HEK293 (cell line): ENCODE measurements around the gene PCSK1N.

Experiments
- BCL11B ChIP-seq: fragments of 450-650 bp; formaldehyde crosslinking; IDR thresholded peaks from 2 replicates; pipeline ENCODE4 v1.5.1; 2016; ENCODE audit warnings: low read depth, missing biosample characterization, missing genetic modification characterization
- EGR2 ChIP-seq: fragments of 450-650 bp; formaldehyde crosslinking; IDR thresholded peaks from 2 replicates; pipeline ENCODE4 v1.5.1; 2016; ENCODE audit warnings: low read depth, missing biosample characterization, missing genetic modification characterization
- IKZF3 ChIP-seq: fragments of 450-650 bp; IDR thresholded peaks from 2 replicates; pipeline ENCODE4 v1.5.0; 2018; ENCODE audit warnings: missing biosample characterization, mild to moderate bottlenecking, missing genetic modification characterization, moderate library complexity
- KLF8 ChIP-seq: fragments of 450-650 bp; formaldehyde crosslinking; IDR thresholded peaks from 2 replicates; pipeline ENCODE4 v1.5.1; 2016; ENCODE audit warnings: missing biosample characterization, missing genetic modification characterization
- PRDM10 ChIP-seq: fragments of 450-650 bp; formaldehyde crosslinking; IDR thresholded peaks from 2 replicates; pipeline ENCODE4 v1.5.1; 2016; ENCODE audit warnings: missing biosample characterization, missing genetic modification characterization
- SP2 ChIP-seq: fragments of 450-650 bp; formaldehyde crosslinking; IDR thresholded peaks from 2 replicates; pipeline ENCODE4 v1.5.1; 2016; ENCODE audit warnings: missing biosample characterization, missing genetic modification characterization
- SP3 ChIP-seq: fragments of 450-650 bp; formaldehyde crosslinking; IDR thresholded peaks from 2 replicates; pipeline ENCODE4 v1.5.1; 2016; ENCODE audit warnings: missing biosample characterization, missing genetic modification characterization
- ZBTB11 ChIP-seq: fragments of 450-650 bp; formaldehyde crosslinking; conservative IDR thresholded peaks from 2 replicates; pipeline ENCODE4 v1.5.1; 2016; ENCODE audit warnings: low read depth, missing biosample characterization, missing genetic modification characterization
- ZEB2 ChIP-seq: fragments of 450-650 bp; formaldehyde crosslinking; IDR thresholded peaks from 2 replicates; pipeline ENCODE4 v1.5.1; 2016; ENCODE audit warnings: missing biosample characterization, missing genetic modification characterization
- ZFHX2 ChIP-seq: fragments of 450-650 bp; formaldehyde crosslinking; conservative IDR thresholded peaks from 2 replicates; pipeline ENCODE4 v1.5.1; 2016; ENCODE audit warnings: missing biosample characterization, missing genetic modification characterization
- ZFP69B ChIP-seq: fragments of 450-650 bp; formaldehyde crosslinking; IDR thresholded peaks from 2 replicates; pipeline ENCODE4 v1.5.1; 2016; ENCODE audit warnings: missing biosample characterization, missing genetic modification characterization
- ZNF138 ChIP-seq: fragments of 450-650 bp; formaldehyde crosslinking; IDR thresholded peaks from 2 replicates; pipeline ENCODE4 v1.5.1; 2016; ENCODE audit warnings: missing biosample characterization, missing genetic modification characterization, borderline replicate concordance
- ZNF146 ChIP-seq: fragments of 450-650 bp; formaldehyde crosslinking; IDR thresholded peaks from 2 replicates; pipeline ENCODE4 v1.5.1; 2016; ENCODE audit warnings: missing biosample characterization, missing genetic modification characterization
- ZNF184 ChIP-seq: fragments of 450-650 bp; IDR thresholded peaks from 2 replicates; pipeline ENCODE4 v1.5.1; 2018; ENCODE audit warnings: missing biosample characterization, mild to moderate bottlenecking, missing genetic modification characterization
- ZNF24 ChIP-seq: fragments of 450-650 bp; formaldehyde crosslinking; IDR thresholded peaks from 2 replicates; pipeline ENCODE4 v1.5.1; 2016; ENCODE audit warnings: missing biosample characterization, missing genetic modification characterization
- ZNF366 ChIP-seq: fragments of 450-650 bp; formaldehyde crosslinking; conservative IDR thresholded peaks from 2 replicates; pipeline ENCODE4 v1.5.1; 2016; ENCODE audit warnings: missing biosample characterization, missing genetic modification characterization
- ZNF521 ChIP-seq: fragments of 450-650 bp; formaldehyde crosslinking; IDR thresholded peaks from 2 replicates; pipeline ENCODE4 v1.5.1; 2017; ENCODE audit warnings: missing biosample characterization, mild to moderate bottlenecking, missing genetic modification characterization
- ZNF629 ChIP-seq: fragments of 450-650 bp; formaldehyde crosslinking; IDR thresholded peaks from 2 replicates; pipeline ENCODE4 v1.5.1; 2017; ENCODE audit warnings: missing biosample characterization, missing genetic modification characterization
- ZXDB ChIP-seq: fragments of 450-650 bp; formaldehyde crosslinking; IDR thresholded peaks from 2 replicates; pipeline ENCODE4 v1.5.1; 2016; ENCODE audit warnings: missing biosample characterization, missing genetic modification characterization
- TF ChIP-seq, protein P1 (sequence below): fragments of 450-650 bp; formaldehyde crosslinking; IDR thresholded peaks from 2 replicates; pipeline ENCODE4 v1.5.1; 2016; ENCODE audit warnings: missing biosample characterization, missing genetic modification characterization
- TF ChIP-seq, protein P2 (sequence below): fragments of 450-650 bp; formaldehyde crosslinking; IDR thresholded peaks from 2 replicates; pipeline ENCODE4 v1.5.1; 2016; ENCODE audit warnings: missing biosample characterization, missing genetic modification characterization
- TF ChIP-seq, protein P3 (sequence below): fragments of 450-650 bp; formaldehyde crosslinking; IDR thresholded peaks from 2 replicates; pipeline ENCODE4 v1.5.1; 2017; ENCODE audit warnings: missing biosample characterization, missing genetic modification characterization
- TF ChIP-seq, protein P4 (sequence below): fragments of 450-650 bp; formaldehyde crosslinking; IDR thresholded peaks from 2 replicates; pipeline ENCODE4 v1.5.1; 2016; ENCODE audit warnings: missing biosample characterization, missing genetic modification characterization

Gene PCSK1N

DNA sequence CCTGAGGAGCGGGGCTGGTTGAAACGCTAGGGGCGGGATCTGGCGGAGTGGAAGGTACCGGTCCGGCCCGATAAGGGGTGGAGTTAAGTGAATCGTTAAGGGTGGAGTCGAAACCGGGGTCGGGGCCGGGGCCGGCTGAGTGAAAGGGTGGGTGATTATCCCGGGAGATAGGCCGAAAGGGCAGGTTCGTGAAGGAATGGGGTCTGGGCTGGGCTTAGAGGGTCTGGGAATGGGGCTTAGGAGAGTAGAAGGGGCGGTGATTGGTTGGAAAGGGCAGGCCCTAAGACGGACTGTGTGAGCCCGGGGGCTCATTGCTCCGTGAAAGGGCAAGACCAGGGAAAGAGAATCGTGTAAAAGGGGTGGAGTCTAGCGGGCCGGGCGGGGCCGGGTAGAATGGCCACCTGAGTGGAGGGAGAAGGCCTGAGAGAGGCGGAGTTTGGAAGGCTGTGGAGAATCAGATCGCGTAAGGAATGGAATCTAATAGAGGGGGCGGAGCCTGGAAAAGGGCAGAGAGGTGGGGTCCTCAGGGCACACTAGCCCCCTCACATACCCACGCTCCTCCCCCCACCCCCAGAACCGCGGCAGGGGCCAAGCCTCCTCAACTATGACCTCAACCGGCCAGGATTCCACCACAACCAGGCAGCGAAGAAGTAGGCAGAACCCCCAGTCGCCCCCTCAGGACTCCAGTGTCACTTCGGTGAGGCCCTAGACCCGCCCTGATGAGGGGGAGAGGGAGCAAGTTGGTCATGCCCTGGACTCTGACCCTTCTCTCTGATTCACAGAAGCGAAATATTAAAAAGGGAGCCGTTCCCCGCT is 33.1 kb downstream of the PCSK1N start (continued):
- TF ChIP-seq IKZF3 (tag by site-specific recombination), result no peak
- peak; percentile 69 for TF ChIP-seq SP2 (tag by site-specific recombination)
- peak; percentile 69 for TF ChIP-seq ZEB2
- peak; percentile 44; the same call in 1 of the 2 replicates for TF ChIP-seq ZNF629 (tag by site-specific recombination)
- TF ChIP-seq ZBTB11 (tag by site-specific recombination), result no peak
- 0 out of 2 replicates have a peak, but pooled peaks have one; percentile 32 for TF ChIP-seq BCL11B
- TF ChIP-seq KLF8 (tag by site-specific recombination), result peak; percentile 44
- no peak for TF ChIP-seq ZNF24 (tag by site-specific recombination)
- TF ChIP-seq ZNF146 (tag by site-specific recombination), result no peak
- TF ChIP-seq ZNF138, result no peak
- TF ChIP-seq, protein P1, sequence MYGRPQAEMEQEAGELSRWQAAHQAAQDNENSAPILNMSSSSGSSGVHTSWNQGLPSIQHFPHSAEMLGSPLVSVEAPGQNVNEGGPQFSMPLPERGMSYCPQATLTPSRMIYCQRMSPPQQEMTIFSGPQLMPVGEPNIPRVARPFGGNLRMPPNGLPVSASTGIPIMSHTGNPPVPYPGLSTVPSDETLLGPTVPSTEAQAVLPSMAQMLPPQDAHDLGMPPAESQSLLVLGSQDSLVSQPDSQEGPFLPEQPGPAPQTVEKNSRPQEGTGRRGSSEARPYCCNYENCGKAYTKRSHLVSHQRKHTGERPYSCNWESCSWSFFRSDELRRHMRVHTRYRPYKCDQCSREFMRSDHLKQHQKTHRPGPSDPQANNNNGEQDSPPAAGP (tag by site-specific recombination), result peak; percentile 85
- TF ChIP-seq ZFP69B (tag by site-specific recombination), result peak; percentile 49; the same call in 1 of the 2 replicates
- TF ChIP-seq PRDM10 (tag by site-specific recombination), result peak; percentile 90
- TF ChIP-seq SP3 (tag by site-specific recombination), result peak; percentile 90
- TF ChIP-seq ZXDB (tag by site-specific recombination), result peak; percentile 80
- 0 out of 2 replicates have a peak, but pooled peaks have one; percentile 22 for TF ChIP-seq ZNF366 (tag by site-specific recombination)
- TF ChIP-seq ZFHX2 (tag by site-specific recombination), result peak; percentile 80
- TF ChIP-seq EGR2, result peak; percentile 81
- TF ChIP-seq, protein P2, sequence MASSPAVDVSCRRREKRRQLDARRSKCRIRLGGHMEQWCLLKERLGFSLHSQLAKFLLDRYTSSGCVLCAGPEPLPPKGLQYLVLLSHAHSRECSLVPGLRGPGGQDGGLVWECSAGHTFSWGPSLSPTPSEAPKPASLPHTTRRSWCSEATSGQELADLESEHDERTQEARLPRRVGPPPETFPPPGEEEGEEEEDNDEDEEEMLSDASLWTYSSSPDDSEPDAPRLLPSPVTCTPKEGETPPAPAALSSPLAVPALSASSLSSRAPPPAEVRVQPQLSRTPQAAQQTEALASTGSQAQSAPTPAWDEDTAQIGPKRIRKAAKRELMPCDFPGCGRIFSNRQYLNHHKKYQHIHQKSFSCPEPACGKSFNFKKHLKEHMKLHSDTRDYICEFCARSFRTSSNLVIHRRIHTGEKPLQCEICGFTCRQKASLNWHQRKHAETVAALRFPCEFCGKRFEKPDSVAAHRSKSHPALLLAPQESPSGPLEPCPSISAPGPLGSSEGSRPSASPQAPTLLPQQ (tag by site-specific recombination), result peak; percentile 62; the same call in 1 of the 2 replicates
- TF ChIP-seq, protein P3, sequence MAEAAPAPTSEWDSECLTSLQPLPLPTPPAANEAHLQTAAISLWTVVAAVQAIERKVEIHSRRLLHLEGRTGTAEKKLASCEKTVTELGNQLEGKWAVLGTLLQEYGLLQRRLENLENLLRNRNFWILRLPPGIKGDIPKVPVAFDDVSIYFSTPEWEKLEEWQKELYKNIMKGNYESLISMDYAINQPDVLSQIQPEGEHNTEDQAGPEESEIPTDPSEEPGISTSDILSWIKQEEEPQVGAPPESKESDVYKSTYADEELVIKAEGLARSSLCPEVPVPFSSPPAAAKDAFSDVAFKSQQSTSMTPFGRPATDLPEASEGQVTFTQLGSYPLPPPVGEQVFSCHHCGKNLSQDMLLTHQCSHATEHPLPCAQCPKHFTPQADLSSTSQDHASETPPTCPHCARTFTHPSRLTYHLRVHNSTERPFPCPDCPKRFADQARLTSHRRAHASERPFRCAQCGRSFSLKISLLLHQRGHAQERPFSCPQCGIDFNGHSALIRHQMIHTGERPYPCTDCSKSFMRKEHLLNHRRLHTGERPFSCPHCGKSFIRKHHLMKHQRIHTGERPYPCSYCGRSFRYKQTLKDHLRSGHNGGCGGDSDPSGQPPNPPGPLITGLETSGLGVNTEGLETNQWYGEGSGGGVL, result peak; percentile 10; the same call in 1 of the 2 replicates
- no peak for TF ChIP-seq ZNF184 (tag by site-specific recombination)
- no peak for TF ChIP-seq ZNF521 (tag by site-specific recombination)
- TF ChIP-seq, protein P4, sequence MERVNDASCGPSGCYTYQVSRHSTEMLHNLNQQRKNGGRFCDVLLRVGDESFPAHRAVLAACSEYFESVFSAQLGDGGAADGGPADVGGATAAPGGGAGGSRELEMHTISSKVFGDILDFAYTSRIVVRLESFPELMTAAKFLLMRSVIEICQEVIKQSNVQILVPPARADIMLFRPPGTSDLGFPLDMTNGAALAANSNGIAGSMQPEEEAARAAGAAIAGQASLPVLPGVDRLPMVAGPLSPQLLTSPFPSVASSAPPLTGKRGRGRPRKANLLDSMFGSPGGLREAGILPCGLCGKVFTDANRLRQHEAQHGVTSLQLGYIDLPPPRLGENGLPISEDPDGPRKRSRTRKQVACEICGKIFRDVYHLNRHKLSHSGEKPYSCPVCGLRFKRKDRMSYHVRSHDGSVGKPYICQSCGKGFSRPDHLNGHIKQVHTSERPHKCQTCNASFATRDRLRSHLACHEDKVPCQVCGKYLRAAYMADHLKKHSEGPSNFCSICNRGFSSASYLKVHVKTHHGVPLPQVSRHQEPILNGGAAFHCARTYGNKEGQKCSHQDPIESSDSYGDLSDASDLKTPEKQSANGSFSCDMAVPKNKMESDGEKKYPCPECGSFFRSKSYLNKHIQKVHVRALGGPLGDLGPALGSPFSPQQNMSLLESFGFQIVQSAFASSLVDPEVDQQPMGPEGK (tag by site-specific recombination), result peak; percentile 93
